Memory B cell (primary cell): Measurements from ENCODE around the gene PTDSS2.

Experiments
- ATAC-seq: fragments of 150-1000 bp; cut with Tn5 transposase; 2 replicates; pipeline ENCODE4 v1.10.0; 2021; ENCODE audit warnings: low read depth, mild to moderate bottlenecking, moderate library complexity
- DNase-seq, 2 donors: peaks; one replicate each; pipeline ENCODE4 v3.0.0; 2022; ENCODE audit warnings: low spot score in 2 of 2
- H3K27ac Mint-ChIP-seq: one replicate; pipeline ENCODE4 v1.8.0; 2022; ENCODE audit warnings: mild to moderate bottlenecking, moderate library complexity, mixed read lengths
- H3K27me3 Mint-ChIP-seq: one replicate; pipeline ENCODE4 v1.8.0; 2022; ENCODE audit warnings: mixed read lengths
- H3K36me3 Mint-ChIP-seq: one replicate; pipeline ENCODE4 v1.8.0; 2022; ENCODE audit warnings: mild to moderate bottlenecking, mixed read lengths
- H3K4me1 Mint-ChIP-seq: one replicate; pipeline ENCODE4 v1.8.0; 2022; ENCODE audit warnings: mixed read lengths
- H3K4me3 Mint-ChIP-seq: one replicate; pipeline ENCODE4 v1.8.0; 2022; ENCODE audit warnings: mild to moderate bottlenecking, moderate library complexity, mixed read lengths
- H3K9me3 Mint-ChIP-seq: one replicate; pipeline ENCODE4 v1.8.0; 2022; ENCODE audit warnings: mixed read lengths

Gene PTDSS2

GRCh38 chr11:471468-472145, 21.5 kb downstream of the PTDSS2 start:
- Mint-ChIP-seq H3K9me3 (no peaks in the 10 kb centered on the region), H3K4me1 (peaks cover 2% of the 10 kb centered on the region), H3K27me3 (no peaks in the 10 kb centered on the region), H3K36me3 (no peaks in the 10 kb centered on the region), H3K27ac (no peak overlapping the region), H3K4me3 (no peak overlapping the region)
- ATAC-seq (no peak), DNase-seq (no peak)

DNA sequence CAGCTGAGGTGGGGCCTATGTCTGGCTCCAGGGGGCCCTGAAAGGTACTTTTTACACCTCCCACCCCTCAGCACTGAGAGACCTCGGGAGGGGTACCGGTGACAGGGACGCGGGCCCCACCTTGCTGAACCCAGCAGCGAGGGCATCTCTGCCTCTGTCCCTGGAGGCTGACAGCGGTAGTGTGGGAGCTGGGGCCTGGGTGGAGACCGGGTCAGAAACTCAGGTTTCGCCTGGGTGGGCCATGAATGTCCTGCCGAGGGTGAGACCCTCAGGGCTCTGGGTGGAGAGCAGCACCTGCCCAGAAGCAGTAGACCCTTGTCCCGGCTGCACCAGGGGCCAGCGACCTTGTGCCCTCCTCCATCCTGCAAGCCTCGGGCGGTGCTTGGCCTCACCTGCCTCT, 22.2 kb downstream of the PTDSS2 start:
- H3K36me3 Mint-ChIP-seq: no peaks in the 10 kb centered on the region
- H3K9me3 Mint-ChIP-seq: no peaks in the 10 kb centered on the region
- no peaks in the 10 kb centered on the region for H3K4me1 Mint-ChIP-seq
- ATAC-seq: no peak
- no peak overlapping the region for H3K4me3 Mint-ChIP-seq
- DNase-seq: no peak
- no peaks in the 10 kb centered on the region for H3K27me3 Mint-ChIP-seq
- H3K27ac Mint-ChIP-seq: no peak overlapping the region

DNA sequence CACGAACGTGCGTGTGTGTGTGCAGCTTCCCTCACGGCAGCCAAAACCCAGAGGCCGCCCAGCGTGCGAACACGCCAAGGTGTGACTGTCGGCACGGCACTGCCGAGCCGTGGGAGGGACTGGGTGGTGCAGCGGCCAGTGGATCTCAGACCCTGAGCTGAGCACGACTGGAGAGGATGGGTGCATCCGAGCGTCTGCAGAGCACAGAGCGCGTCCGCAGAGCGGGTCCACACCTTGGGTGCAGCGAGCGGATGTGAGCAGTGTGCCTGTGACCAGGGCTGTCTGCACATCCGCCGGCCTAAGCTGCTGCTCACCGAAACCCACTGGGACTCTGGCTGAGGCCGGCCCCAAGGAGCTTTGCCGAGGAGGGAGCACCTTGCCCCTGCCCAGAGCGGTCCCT, 22.7 kb downstream of the PTDSS2 start:
- no peaks in the 10 kb centered on the region for H3K27me3 Mint-ChIP-seq
- no peaks in the 10 kb centered on the region for H3K9me3 Mint-ChIP-seq
- no peak overlapping the region for H3K4me3 Mint-ChIP-seq
- no peaks in the 10 kb centered on the region for H3K4me1 Mint-ChIP-seq
- H3K36me3 Mint-ChIP-seq: no peaks in the 10 kb centered on the region
- no peak overlapping the region for H3K27ac Mint-ChIP-seq
- no peak for DNase-seq
- ATAC-seq: no peak

GRCh38 chr11:473415-473814, 23.3 kb downstream of the PTDSS2 start:
- no peak for ATAC-seq
- Mint-ChIP-seq H3K4me3 (no peak overlapping the region), H3K9me3 (no peaks in the 10 kb centered on the region), H3K27ac (no peak overlapping the region), H3K36me3 (no peaks in the 10 kb centered on the region), H3K27me3 (no peaks in the 10 kb centered on the region), H3K4me1 (no peaks in the 10 kb centered on the region)
- DNase-seq: no peak

GRCh38 chr11:473962-474785, 24.1 kb downstream of the PTDSS2 start:
- H3K9me3 Mint-ChIP-seq: no peaks in the 10 kb centered on the region
- H3K4me1 Mint-ChIP-seq: no peaks in the 10 kb centered on the region
- H3K4me3 Mint-ChIP-seq: no peak overlapping the region
- ATAC-seq: no peak
- H3K27me3 Mint-ChIP-seq: no peaks in the 10 kb centered on the region
- no peak overlapping the region for H3K27ac Mint-ChIP-seq
- no peaks in the 10 kb centered on the region for H3K36me3 Mint-ChIP-seq
- DNase-seq: no peak

DNA sequence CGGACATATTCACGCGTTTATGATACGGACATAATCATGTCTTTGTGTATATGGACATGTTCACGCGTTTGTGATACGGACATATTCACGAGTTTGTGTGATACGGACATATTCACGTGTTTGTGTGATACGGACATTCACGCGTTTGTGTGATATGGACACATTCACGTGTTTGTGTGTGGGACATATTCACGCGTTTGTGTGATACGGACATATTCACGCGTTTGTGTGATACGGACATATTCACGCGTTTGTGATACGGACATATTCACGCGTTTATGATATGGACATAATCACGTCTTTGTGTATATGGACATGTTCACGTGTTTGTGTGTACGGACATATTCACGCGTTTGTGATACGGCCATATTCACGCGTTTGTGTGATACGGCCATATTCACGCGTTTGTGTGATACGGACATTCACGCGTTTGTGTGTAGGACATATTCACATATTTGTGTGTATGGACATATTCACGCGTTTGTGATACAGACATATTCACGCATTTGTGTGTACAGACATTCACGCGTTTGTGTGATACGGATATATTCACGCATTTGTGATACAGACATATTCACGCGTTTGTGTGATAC, 24.9 kb downstream of the PTDSS2 start:
- DNase-seq (no peak), ATAC-seq (no peak)
- Mint-ChIP-seq H3K4me1 (no peaks in the 10 kb centered on the region), H3K27ac (no peak overlapping the region), H3K4me3 (no peak overlapping the region), H3K9me3 (no peaks in the 10 kb centered on the region), H3K36me3 (no peaks in the 10 kb centered on the region), H3K27me3 (no peaks in the 10 kb centered on the region)

DNA sequence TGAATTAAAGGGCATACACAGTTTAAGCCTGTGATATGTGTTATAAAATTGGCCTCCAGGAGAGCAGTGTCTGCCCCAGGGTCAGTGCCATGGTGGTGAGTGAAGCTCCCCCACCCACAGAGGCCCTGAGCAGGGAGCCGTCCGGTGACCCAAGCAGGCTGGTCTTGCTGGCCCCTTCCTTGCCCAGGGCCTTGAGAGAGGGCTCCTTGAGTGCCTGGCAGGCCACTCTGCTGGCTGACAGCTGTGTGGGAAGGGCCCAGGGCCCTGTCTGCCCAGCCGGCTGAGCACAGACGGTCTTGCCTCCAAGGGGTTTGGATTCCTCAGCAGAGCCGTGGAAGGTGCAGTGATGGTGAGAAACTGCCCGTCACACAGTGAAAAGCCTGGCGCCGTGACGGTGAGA, 25.9 kb downstream of the PTDSS2 start:
- Mint-ChIP-seq H3K36me3 (peaks cover 1% of the 10 kb centered on the region), H3K27ac (no peak overlapping the region), H3K9me3 (no peaks in the 10 kb centered on the region), H3K4me3 (no peak overlapping the region), H3K27me3 (no peaks in the 10 kb centered on the region), H3K4me1 (no peaks in the 10 kb centered on the region)
- ATAC-seq (no peak), DNase-seq (no peak)

GRCh38 chr11:476416-476815, 26.3 kb downstream of the PTDSS2 start:
- Mint-ChIP-seq H3K27me3 (no peaks in the 10 kb centered on the region), H3K9me3 (no peaks in the 10 kb centered on the region), H3K27ac (no peak overlapping the region), H3K4me3 (no peak overlapping the region), H3K36me3 (peaks cover 2% of the 10 kb centered on the region), H3K4me1 (no peaks in the 10 kb centered on the region)
- ATAC-seq (no peak), DNase-seq (no peak)

DNA sequence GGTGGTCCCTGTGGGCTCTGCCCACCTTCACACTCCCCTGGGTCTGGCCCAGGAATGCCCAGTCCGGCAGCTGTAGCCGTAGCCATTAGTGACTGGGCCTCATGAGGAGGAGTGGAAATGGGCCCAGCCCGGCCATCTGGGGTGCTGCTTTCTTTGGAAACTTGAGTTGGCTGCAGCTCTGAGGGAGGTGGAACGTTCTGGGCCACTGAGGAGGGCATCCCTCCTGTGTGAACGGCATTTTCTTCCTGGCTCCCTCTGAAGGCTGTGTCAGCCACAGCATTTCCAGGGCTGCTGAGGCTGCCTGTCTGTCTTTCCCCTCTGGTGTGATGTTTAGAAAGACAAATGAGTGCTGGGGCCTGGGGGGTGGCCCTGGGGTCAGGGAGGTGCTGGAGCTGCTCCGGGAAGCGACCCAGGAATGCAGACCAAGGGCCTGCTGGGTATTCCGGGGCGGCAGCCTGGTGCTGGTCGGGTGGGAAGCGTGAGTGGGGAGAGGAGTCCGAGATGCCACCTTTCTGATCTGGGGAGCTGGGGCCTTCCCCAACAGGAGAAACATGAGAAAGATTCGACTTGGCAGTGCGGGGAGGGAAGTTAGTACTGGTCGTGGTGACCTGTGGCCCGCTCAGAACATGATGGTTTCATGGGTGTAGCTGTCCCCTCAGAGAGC, 27.1 kb downstream of the PTDSS2 start:
- Mint-ChIP-seq H3K36me3 (peaks cover 4% of the 10 kb centered on the region), H3K4me1 (no peaks in the 10 kb centered on the region), H3K9me3 (no peaks in the 10 kb centered on the region), H3K4me3 (no peak overlapping the region), H3K27me3 (no peaks in the 10 kb centered on the region), H3K27ac (no peak overlapping the region)
- no peak for DNase-seq
- no peak for ATAC-seq

GRCh38 chr11:479311-479710, 29.2 kb downstream of the PTDSS2 start:
- DNase-seq (no peak), ATAC-seq (no peak)
- Mint-ChIP-seq H3K27me3 (no peaks in the 10 kb centered on the region), H3K36me3 (peaks cover 7% of the 10 kb centered on the region), H3K27ac (no peak overlapping the region), H3K4me1 (no peaks in the 10 kb centered on the region), H3K4me3 (no peak overlapping the region), H3K9me3 (no peaks in the 10 kb centered on the region)

DNA sequence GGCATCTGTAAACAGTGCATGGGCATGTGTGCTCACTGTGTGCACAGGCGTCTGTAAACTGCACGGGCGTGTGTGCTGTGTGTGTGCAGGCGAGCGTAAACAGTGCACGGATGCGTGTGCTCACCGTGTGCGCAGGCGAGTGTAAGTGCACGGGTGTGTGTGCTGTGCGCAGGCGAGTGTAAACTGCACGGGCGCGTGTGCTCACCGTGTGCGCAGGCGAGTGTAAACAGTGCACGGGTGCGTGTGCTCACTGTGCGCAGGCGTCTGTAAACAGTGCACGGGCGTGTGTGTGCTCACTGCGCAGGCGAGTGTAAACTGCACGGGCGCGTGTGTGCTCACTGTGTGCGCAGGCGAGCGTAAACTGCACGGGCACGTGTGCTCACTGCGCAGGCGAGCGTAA, 34.5 kb downstream of the PTDSS2 start:
- no peaks in the 10 kb centered on the region for H3K27me3 Mint-ChIP-seq
- ATAC-seq: no peak
- H3K27ac Mint-ChIP-seq: no peak overlapping the region
- H3K36me3 Mint-ChIP-seq: peaks cover 9% of the 10 kb centered on the region
- no peaks in the 10 kb centered on the region for H3K9me3 Mint-ChIP-seq
- H3K4me1 Mint-ChIP-seq: no peaks in the 10 kb centered on the region
- no peak for DNase-seq
- H3K4me3 Mint-ChIP-seq: no peak overlapping the region

DNA sequence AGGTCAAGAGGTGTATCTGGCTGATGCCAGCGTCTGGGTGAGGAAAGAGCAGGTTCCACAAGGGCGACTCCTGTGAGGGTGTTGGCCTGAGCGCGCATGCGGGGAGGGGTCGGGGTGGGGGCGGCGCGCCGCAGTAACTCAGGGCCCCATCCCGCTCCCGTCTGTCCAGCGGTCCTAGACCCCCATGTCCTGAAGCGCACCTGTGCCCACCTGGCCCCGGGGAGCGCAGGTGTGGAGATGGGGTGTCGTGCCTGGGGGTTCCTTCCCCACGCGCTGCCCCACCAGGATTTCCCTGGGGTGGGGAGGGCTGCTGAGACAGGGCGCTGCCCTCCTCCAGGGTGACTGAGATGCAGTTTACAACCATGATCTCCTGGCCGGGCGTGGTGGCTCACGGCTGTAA, 36.1 kb downstream of the PTDSS2 start:
- H3K4me3 Mint-ChIP-seq: no peak overlapping the region
- H3K4me1 Mint-ChIP-seq: no peaks in the 10 kb centered on the region
- no peaks in the 10 kb centered on the region for H3K27me3 Mint-ChIP-seq
- peaks cover 7% of the 10 kb centered on the region for H3K36me3 Mint-ChIP-seq
- H3K27ac Mint-ChIP-seq: no peak overlapping the region
- DNase-seq (no peak), ATAC-seq (no peak)
- H3K9me3 Mint-ChIP-seq: no peaks in the 10 kb centered on the region

DNA sequence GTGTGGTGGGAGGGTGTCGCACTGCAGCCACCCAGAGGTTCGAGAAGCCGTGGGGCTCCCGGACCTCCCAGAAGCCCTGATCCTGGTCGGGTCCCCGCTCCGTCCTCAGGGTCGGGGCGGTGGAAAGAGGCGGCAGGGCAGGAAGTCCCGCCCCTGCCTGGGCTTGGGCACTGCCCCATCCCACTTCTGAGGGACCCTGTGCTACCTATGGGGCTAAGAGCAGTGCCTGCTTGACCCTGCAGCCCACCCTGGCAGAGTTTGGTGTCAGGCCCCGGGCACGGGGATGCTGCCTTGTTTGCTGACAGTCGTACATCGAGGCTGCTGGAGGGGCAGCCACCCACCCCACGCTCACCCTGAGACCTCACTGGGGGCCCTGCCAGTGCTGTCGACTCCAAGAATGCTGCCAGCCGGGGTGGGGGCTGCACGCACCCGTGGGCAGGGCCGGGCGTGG, 37.5 kb downstream of the PTDSS2 start:
- no peak overlapping the region for H3K27ac Mint-ChIP-seq
- peaks cover under 1% of the 10 kb centered on the region for H3K4me1 Mint-ChIP-seq
- DNase-seq (no peak), ATAC-seq (no peak)
- H3K9me3 Mint-ChIP-seq: no peaks in the 10 kb centered on the region
- no peaks in the 10 kb centered on the region for H3K27me3 Mint-ChIP-seq
- H3K4me3 Mint-ChIP-seq: no peak overlapping the region
- H3K36me3 Mint-ChIP-seq: peaks cover 7% of the 10 kb centered on the region

DNA sequence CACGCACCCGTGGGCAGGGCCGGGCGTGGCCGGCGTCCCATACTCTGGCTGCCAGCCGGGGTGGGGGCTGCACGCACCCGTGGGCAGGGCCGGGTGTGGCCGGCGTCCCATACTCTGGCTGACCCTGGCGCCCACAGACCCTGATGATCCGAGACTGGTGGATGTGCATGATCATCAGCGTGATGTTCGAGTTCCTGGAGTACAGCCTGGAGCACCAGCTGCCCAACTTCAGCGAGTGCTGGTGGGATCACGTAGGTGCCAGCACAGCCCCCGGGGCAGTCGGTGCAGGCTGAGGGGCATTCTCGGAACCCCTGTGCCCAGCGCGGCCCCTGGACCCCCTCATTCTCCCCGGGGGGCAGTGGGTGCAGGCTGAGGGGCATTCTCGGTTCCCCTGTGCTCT, 38.0 kb downstream of the PTDSS2 start:
- no peak overlapping the region for H3K27ac Mint-ChIP-seq
- H3K4me3 Mint-ChIP-seq: no peak overlapping the region
- peaks cover 5% of the 10 kb centered on the region for H3K4me1 Mint-ChIP-seq
- H3K36me3 Mint-ChIP-seq: peaks cover 7% of the 10 kb centered on the region
- no peaks in the 10 kb centered on the region for H3K9me3 Mint-ChIP-seq
- DNase-seq (no peak), ATAC-seq (no peak)
- no peaks in the 10 kb centered on the region for H3K27me3 Mint-ChIP-seq
